ENCODE data around the gene AOPEP.

DNA sequence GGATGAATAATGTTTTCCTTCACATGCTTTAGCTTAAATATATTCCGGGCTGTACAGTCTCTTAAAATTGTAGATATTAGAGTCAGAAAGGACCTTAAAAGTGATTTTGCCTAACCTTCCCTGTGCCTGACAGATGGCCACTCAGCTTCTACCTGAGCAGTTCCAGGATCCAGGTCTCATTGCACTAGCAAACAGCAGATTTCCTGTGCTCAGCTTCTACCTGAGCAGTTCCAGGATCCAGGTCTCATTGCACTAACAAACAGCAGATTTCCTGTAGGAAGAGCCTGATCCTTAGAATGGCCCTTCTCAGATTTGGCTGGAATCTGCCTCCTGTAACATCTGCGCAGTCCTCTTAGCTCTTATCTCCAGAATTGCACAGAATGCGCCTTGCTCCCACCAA is 219.8 kb downstream of the AOPEP start:
- no peak for TF ChIP-seq POLR2A (IDR thresholded peaks at IDR 0.05)
- TF ChIP-seq, protein P1, sequence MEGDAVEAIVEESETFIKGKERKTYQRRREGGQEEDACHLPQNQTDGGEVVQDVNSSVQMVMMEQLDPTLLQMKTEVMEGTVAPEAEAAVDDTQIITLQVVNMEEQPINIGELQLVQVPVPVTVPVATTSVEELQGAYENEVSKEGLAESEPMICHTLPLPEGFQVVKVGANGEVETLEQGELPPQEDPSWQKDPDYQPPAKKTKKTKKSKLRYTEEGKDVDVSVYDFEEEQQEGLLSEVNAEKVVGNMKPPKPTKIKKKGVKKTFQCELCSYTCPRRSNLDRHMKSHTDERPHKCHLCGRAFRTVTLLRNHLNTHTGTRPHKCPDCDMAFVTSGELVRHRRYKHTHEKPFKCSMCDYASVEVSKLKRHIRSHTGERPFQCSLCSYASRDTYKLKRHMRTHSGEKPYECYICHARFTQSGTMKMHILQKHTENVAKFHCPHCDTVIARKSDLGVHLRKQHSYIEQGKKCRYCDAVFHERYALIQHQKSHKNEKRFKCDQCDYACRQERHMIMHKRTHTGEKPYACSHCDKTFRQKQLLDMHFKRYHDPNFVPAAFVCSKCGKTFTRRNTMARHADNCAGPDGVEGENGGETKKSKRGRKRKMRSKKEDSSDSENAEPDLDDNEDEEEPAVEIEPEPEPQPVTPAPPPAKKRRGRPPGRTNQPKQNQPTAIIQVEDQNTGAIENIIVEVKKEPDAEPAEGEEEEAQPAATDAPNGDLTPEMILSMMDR (IDR thresholded peaks at IDR 0.05 in 4 of 5, conservative IDR thresholded peaks at IDR 0.05 in 1 of 5): no peak
